Effector CD4-positive, alpha-beta T cell (primary cell): Measurements from ENCODE around the gene MOGAT2.
"Not testable (repeated sequence)": the region's sequence is repeated elsewhere in the genome, so short reads cannot be mapped to it uniquely, and the experiment has no call there.

Experiments used
- DNase-seq: peaks from one replicate; pipeline ENCODE4 v3.0.0-alpha.2; 2020

MOGAT2 gene

GRCh38 chr11:75719340-75720239, 2.0 kb downstream of the MOGAT2 start:
- DNase-seq, result no peak

GRCh38 chr11:75720639-75721038, 3.0 kb downstream of the MOGAT2 start:
- DNase-seq, result no peak

DNA sequence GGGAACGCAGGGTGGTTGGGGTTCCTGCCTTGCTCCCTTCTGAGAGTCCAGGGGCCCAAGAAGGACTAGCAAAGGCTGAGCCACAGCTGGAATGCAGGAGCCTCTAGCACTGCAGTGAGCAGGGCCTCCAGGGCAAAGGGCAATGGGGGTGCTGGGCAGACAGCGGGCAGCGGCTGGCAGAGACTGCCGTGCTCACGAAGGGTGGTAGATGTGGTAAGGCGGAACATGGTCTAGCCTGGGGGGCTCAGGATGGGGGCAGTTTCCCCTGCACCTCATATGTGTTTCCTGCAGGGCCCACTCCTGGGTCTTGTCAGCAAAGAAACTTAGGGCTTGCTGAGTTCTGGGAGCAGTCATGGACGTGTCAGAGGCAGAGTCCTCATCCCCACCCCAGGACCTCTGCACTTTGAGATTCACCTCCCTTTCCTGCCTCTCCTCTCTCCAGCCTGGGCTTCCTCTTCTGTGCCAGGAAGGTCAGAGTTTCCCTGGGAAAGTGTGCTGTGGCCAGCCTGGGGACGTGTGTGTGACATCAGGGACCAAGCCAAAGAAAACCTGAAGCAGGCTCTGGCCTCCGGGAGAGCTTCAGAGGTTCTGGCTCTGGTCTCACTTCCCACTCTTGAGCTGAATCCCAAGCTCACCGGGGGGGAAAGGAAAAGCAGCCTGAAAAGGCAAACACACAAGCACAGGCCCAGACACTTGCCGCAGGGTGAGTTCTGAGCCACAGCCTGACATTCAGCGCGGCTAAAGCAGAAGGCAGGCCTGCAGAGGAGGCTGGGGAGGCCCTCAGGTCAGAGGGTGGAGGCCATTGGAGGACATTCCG, 4.4 kb downstream of the MOGAT2 start:
- no peak for DNase-seq

- no peak for DNase-seq
These were observed 5.0 kb downstream of the MOGAT2 start for GRCh38 chr11:75722669-75723042.

DNA sequence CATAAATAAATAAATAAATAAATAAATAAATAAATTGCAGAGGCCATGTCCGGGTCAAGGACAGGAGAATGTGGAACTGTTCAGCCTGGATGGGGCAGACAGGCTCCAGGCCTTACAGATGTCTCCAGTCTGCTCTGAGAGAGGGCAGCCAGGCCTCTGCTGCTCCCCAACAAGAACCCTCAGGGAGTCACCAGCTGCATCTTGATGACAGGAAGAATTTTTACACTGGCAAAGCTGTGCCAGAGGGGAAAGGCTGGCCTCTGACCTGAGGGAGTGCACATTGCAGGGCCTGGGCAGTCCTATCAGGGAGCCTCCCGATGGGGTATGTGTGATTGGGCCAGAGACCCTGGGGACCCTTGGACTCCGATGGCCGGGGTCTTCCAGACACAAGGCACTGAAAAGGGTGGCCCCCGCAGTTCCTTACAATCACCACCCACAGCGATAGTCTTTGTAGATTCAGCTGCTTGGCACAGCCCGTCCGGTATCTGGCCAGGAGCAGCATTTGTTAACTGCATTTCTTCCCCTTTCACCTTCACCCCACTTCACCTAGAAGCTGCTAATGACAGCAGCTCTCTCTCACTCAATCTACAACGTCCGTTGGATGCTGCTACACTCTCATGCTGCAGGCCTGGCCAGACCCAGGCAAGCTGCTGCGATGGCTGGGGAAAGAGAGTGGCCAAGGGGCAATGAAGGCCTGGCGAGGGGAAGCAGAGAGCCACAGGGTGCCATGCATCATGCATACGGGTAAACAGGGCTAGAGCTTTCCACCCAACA, 8.1 kb downstream of the MOGAT2 start:
- no peak for DNase-seq

DNA sequence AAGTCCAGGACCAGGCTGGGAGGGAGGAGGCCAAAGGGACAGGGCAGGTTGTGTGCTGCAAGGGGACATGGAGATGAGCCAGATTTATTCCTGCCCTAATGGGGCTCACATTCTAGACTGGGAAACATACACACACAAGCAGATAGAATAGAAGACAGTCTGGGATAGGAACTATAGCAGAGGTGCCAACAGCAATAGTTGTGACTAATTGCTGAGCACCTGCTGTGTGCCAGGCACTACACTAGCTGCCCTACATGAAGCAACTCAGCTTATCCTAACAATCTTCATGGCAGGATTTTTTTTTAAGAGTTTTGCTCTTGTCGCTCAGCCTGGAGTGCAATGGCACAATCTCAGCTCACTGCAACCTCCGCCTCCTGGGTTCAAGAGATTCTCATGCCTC, 11.4 kb downstream of the MOGAT2 start:
- no peak for DNase-seq

GRCh38 chr11:75731095-75731494, 13.5 kb downstream of the MOGAT2 start:
- DNase-seq, result no peak

GRCh38 chr11:75733071-75733430, 15.4 kb downstream of the MOGAT2 start:
- DNase-seq, result no peak

DNA sequence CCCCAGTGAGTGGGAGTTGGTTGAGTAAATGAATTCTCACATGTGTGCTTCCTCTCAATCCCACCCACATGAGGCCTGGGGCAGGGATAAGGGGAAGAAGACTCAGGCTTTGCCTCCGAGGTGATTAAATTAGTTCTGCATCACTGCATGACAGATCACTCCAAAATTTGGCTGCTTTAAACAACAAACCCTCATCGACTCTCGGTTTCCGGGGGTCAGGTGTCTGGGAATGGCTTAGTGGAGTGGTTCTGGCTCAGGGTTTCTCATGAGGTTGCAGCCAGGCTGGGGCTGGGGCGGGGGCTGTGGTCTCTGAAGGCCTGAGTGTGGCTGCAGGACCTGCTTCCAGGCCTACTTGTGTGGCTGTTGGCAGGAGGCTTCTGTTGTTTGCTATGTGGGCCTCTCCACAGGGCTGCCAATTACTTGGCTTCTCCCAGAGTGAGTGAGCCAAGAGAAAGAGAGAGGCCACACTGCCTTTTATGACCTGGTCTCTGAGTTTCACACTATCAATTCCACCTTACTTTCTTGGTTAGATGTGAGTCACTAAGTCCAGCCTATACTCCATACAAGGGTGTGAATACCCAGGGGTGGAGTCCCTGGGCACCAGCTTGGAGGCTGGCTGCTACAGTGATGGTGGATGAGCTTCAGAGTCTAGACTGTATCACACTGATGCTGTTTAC, 15.9 kb downstream of the MOGAT2 start:
- DNase-seq, result no peak

DNA sequence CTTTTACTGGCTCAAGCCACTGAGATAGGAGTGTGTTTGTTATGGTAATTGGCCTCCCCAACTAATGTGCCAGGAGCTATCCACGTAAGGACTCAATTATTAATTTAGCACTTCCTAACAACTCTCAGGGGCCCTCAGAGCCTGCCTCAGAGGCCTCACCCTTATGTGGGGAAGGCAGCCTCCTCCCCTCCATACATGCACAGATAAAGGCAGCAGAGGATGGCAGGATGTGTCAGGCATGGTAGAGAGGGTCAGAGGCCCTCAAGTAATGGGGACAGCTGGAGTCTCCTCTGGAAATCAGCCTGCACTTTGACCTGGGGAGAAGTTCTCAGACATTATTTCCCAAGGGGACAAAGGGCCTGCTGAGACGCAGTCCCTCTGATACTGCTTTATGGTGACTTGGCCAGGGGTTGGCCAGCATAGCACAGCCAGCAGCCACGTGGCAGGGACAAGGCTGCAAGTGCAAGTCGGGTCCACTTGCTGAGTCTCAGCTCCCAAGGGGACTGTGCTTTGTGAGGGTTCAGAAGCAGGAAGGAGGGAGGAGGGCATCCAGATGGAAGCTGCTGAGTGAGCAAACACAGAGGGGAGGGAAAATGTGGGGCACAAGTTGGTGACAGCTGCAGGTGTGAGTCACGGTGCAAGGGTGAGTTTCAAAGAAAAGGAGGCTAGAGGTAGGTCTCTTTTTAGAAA, 17.0 kb downstream of the MOGAT2 start:
- no peak for DNase-seq

- no peak for DNase-seq
These were observed 17.7 kb downstream of the MOGAT2 start for GRCh38 chr11:75735181-75735845.

- no peak for DNase-seq
These were observed 19.7 kb downstream of the MOGAT2 start for GRCh38 chr11:75737314-75737713.

GRCh38 chr11:75740681-75741080, 23.0 kb downstream of the MOGAT2 start:
- DNase-seq, result no peak

- DNase-seq, result not testable (repeated sequence)
These were observed 25.5 kb downstream of the MOGAT2 start for GRCh38 chr11:75743159-75743558.

DNA sequence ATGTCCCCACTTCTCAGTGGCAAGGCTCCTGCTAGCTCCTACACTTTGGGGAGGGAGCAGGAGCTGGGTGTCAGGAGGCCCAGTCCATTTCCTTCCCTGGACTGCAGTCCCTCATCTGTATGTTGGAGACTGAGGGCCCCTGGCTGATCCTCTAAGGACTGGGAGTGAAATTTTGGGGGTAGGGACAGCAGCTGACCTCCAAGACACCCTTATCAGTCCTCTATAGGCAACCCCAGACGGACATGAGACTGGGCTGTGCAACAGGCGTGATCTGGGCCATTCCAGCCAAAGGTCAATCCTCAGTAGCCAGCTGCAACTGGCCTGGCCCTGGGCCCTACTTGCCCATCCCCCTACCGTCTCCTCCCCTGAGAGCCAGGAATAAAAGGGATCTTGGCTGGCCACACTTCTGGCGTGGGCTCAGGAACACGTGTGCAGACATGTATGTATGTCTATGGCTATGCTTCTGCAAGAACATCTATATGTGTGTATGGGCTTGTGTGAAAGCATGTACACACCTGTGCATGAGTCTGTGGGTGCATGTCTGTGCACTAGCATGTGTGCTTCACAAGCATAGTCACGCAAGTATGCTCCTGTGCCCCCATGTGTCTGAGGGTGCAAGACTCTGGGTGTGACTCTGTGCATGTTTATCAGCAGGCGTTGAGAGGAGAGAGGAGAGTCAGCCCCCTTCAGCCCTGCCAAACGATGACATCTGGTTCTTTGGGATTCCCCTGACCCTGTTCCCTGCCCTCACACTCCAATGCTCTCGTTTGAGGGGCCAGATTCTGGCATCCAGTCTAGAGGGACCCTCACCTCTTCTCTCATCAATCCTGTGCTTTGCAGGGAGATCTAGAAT, 26.3 kb downstream of the MOGAT2 start:
- no peak for DNase-seq

DNA sequence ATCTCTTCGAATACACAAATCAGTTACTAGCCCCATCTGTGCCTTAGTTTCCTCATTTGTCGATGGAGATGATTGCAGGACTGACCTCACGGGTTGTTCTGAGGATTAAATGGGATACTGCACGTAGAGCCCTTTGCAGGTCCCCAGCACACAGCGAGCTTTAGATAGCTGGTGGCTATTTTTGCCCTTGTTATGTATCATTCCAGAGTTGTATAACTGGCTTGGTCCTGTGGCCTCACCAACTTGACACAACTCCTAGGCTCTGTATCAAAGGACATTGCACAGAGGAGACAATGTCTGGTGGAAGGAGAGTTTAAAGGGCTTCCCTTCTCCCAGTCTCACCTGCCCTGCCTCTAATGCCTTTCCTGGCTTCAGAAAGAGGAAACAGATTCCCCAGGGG, 28.2 kb downstream of the MOGAT2 start:
- no peak for DNase-seq

DNA sequence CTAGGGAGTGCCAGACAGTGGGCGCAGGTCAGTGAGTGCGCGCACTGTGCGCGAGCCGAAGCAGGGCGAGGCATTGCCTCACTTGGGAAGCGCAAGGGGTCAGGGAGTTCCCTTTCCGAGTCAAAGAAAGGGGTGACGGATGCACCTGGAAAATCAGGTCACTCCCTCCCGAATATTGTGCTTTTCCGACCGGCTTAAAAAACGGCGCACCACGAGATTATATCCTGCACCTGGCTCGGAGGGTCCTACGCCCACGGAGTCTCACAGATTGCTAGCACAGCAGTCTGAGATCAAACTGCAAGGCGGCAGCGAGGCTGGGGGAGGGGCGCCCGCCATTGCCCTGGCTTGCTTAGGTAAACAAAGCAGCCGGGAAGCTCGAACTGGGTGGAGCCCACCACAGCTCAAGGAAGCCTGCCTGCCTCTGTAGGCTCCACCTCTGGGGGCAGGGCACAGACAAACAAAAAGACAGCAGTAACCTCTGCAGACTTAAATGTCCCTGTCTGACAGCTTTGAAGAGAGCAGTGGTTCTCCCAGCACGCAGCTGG, 31.2 kb downstream of the MOGAT2 start:
- not testable (repeated sequence) for DNase-seq

- not testable (repeated sequence) for DNase-seq
These were observed 37.3 kb downstream of the MOGAT2 start for GRCh38 chr11:75754933-75755332.

- no peak for DNase-seq
These were observed 40.0 kb downstream of the MOGAT2 start for GRCh38 chr11:75757651-75758050.

- no peak for DNase-seq
These were observed 42.2 kb downstream of the MOGAT2 start for GRCh38 chr11:75759832-75760231.
